ENCODE measurements around the gene TNFRSF4. TPM values are rescaled to one million over a fixed set of nuclear protein-coding genes. Genes with fewer than 3 reads are reported as not detected.

The TNFRSF4 gene
- total RNA-seq, 1 experiment from 2014 or later: 0.37 TPM

GRCh38 chr1:1243266-1243660 lies 29.3 kb upstream of the TNFRSF4 start:
- H3K9ac ChIP-seq (ENCODE audit: low read length): no peak overlapping the region
- intact Hi-C loops (cut with micrococcal nuclease): no loop called here
- ATAC-seq (no peak), DNase-seq (ENCODE audit: low read depth, low spot score) (no peak)
- H3K36me3 ChIP-seq (ENCODE audit: control insufficient read depth in 1 of 2, insufficient read depth in 2 of 2, low read length in 2 of 2): no peaks in the 10 kb centered on the region
- no peak overlapping the region for H3K27ac ChIP-seq (ENCODE audit: low read depth, low read length)
- no peak for TF ChIP-seq MAX (IDR thresholded peaks at IDR 0.05)
- TF ChIP-seq TCF7L2 (IDR thresholded peaks at IDR 0.05; ENCODE audit: borderline replicate concordance, extremely low read depth, insufficient read depth, insufficient read length): no peak
- no peak for TF ChIP-seq REST (IDR thresholded peaks at IDR 0.05; ENCODE audit: low read depth)
- no peak for TF ChIP-seq YY1 (IDR thresholded peaks at IDR 0.05; ENCODE audit: extremely low read depth, insufficient replicate concordance, low read depth, low read length)
- no peak for TF ChIP-seq ELF1 (IDR thresholded peaks at IDR 0.05; ENCODE audit: borderline replicate concordance, low read depth)
- TF ChIP-seq ATF3 (IDR thresholded peaks at IDR 0.05): no peak
- no peak for TF ChIP-seq EZH2phosphoT487 (IDR thresholded peaks at IDR 0.05; ENCODE audit: borderline replicate concordance)
- TF ChIP-seq POLR2A (IDR thresholded peaks at IDR 0.05; ENCODE audit: borderline replicate concordance, extremely low read depth, insufficient read depth, insufficient read length): no peak
- no peak for TF ChIP-seq POLR2AphosphoS5 (IDR thresholded peaks at IDR 0.05; ENCODE audit: low read depth, low read length)
- TF ChIP-seq SRF (IDR thresholded peaks at IDR 0.05; ENCODE audit: low read depth): no peak
- no peak for TF ChIP-seq ZFX (IDR thresholded peaks at IDR 0.05)
- no peak for TF ChIP-seq RAD21 (IDR thresholded peaks at IDR 0.05; ENCODE audit: low read depth)
- no peak for TF ChIP-seq JUND (IDR thresholded peaks at IDR 0.05)
- no peak for TF ChIP-seq EGR1 (IDR thresholded peaks at IDR 0.05; ENCODE audit: low read depth)
- no peak overlapping the region for H3K4me3 ChIP-seq (replicated peaks in 1 of 2; ENCODE audit: low read depth in 1 of 2, low read length in 2 of 2)
- no peaks in the 10 kb centered on the region for H4K20me1 ChIP-seq (ENCODE audit: insufficient read depth)
- H3K9me3 ChIP-seq (ENCODE audit: control insufficient read depth in 1 of 2, insufficient read depth in 1 of 2, low read depth in 1 of 2, low read length in 2 of 2): no peaks in the 10 kb centered on the region
- no peak overlapping the region for H2AFZ ChIP-seq (ENCODE audit: low read depth, low read length, poor library complexity, severe bottlenecking)
- RAD21 ChIA-PET (ENCODE audit: low non-redundant PET in 1 of 2, low total read pairs in 2 of 2, uncharacterized antibody in 2 of 2, unreplicated experiment in 2 of 2): no interaction called here
- H3K79me2 ChIP-seq (ENCODE audit: insufficient read depth, low read length): no peaks in the 10 kb centered on the region
- BruUV-seq (replicated peaks): no TSS peak
- POLR2A ChIA-PET: no interaction called here
- CTCF ChIA-PET: no interaction called here
- no peak overlapping the region for H3K4me2 ChIP-seq (ENCODE audit: low read length)
- no peaks in the 10 kb centered on the region for H3K9me2 ChIP-seq (ENCODE audit: insufficient read depth)
- no peaks in the 10 kb centered on the region for H3K27me3 ChIP-seq (ENCODE audit: insufficient read depth, low read length)
- peaks cover 4 to 16% of the 10 kb centered on the region in 2 experiments; a peak in 3 of 4 replicates for H3K4me1 ChIP-seq (ENCODE audit: control insufficient read depth in 1 of 2, insufficient read depth in 2 of 2, low read length in 2 of 2)

All from HCT116 (cell line).